ENCODE results near the gene TNFRSF21.
"Not testable (repeated sequence)": the region's sequence is repeated elsewhere in the genome, so short reads cannot be mapped to it uniquely, and the experiment has no call there.

The TNFRSF21 gene

GRCh38 chr6:47337519-47337918 lies 27.8 kb upstream of the TNFRSF21 start:
- no peaks in the 10 kb centered on the region for H3K4me1 ChIP-seq (ENCODE audit: insufficient read depth, low read length)
- no peak overlapping the region for H3K9ac ChIP-seq (ENCODE audit: low read depth, low read length)
- no peaks in the 10 kb centered on the region for H3K9me3 ChIP-seq (ENCODE audit: control insufficient read depth, insufficient read depth, low read length)
- no peaks in the 10 kb centered on the region for H3K36me3 ChIP-seq (ENCODE audit: insufficient read depth, low read length)

GRCh38 chr6:47336334-47336733 lies 26.6 kb upstream of the TNFRSF21 start:
- no peaks in the 10 kb centered on the region for H3K36me3 ChIP-seq (ENCODE audit: insufficient read depth, low read length)
- H3K4me1 ChIP-seq (ENCODE audit: insufficient read depth, low read length): no peaks in the 10 kb centered on the region
- H3K9me3 ChIP-seq (ENCODE audit: control insufficient read depth, insufficient read depth, low read length): no peaks in the 10 kb centered on the region
- no peak overlapping the region for H3K9ac ChIP-seq (ENCODE audit: low read depth, low read length)

GRCh38 chr6:47335466-47335865 lies 25.8 kb upstream of the TNFRSF21 start:
- no peaks in the 10 kb centered on the region for H3K36me3 ChIP-seq (ENCODE audit: insufficient read depth, low read length)
- H3K9ac ChIP-seq (ENCODE audit: low read depth, low read length): no peak overlapping the region
- no peaks in the 10 kb centered on the region for H3K4me1 ChIP-seq (ENCODE audit: insufficient read depth, low read length)
- H3K9me3 ChIP-seq (ENCODE audit: control insufficient read depth, insufficient read depth, low read length): no peaks in the 10 kb centered on the region

GRCh38 chr6:47334334-47334733 lies 24.6 kb upstream of the TNFRSF21 start:
- Histone ChIP-seq H3K36me3 (ENCODE audit: insufficient read depth, low read length) (no peaks in the 10 kb centered on the region), H3K4me1 (ENCODE audit: insufficient read depth, low read length) (no peaks in the 10 kb centered on the region), H3K9ac (ENCODE audit: low read depth, low read length) (no peak overlapping the region), H3K9me3 (ENCODE audit: control insufficient read depth, insufficient read depth, low read length) (no peaks in the 10 kb centered on the region)

- H3K9me3 ChIP-seq (ENCODE audit: control insufficient read depth, insufficient read depth, low read length); H3K9ac ChIP-seq (ENCODE audit: low read depth, low read length); H3K36me3 ChIP-seq (ENCODE audit: insufficient read depth, low read length); H3K4me1 ChIP-seq (ENCODE audit: insufficient read depth, low read length): not testable (repeated sequence)
Observed at GRCh38 chr6:47328606-47329005, 18.9 kb upstream of the TNFRSF21 start.

DNA sequence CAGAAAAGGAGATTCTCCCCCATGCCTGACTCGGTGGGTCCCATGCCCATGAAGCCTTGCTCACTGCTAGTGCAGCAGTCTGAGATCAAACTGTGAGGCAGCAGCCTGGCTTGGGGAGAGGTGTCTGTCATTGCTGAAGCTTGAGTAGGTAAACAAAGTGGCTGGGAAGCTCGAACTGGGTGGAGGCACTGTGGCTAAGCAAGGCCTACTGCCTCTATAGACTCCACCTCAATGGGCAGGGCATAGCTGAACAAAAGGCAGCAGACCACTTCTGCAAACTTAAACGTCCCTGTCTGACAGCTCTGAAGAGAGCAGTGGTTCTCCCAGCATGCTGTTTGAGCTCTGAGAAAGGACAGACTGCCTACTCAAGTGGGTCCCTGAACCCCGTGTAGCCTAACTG lies 18.4 kb upstream of the TNFRSF21 start:
- not testable (repeated sequence) for H3K36me3 ChIP-seq (ENCODE audit: insufficient read depth, low read length); H3K9me3 ChIP-seq (ENCODE audit: control insufficient read depth, insufficient read depth, low read length); H3K4me1 ChIP-seq (ENCODE audit: insufficient read depth, low read length); H3K9ac ChIP-seq (ENCODE audit: low read depth, low read length)

DNA sequence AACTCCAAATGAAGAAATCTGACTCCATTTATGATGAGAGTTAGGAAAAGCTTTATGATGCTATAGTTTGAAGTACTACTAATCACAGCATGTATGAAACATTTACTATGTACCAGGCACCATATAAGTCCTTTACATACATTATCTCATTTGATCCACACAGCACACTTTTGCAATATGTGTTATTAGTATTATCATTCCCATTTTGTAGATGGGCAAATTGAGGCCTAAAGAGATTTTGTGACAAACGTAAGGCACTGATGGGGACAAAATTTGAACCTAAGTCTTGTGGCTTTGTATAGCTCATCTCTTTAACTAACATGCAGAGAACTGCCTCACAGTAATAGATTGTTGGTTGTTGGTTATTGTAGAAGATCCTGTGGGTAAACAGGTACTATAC lies 14.2 kb upstream of the TNFRSF21 start:
- no peaks in the 10 kb centered on the region for H3K4me1 ChIP-seq (ENCODE audit: insufficient read depth, low read length)
- H3K9me3 ChIP-seq (ENCODE audit: control insufficient read depth, insufficient read depth, low read length): no peaks in the 10 kb centered on the region; the same call in 1 of the 2 replicates
- no peak overlapping the region for H3K9ac ChIP-seq (ENCODE audit: low read depth, low read length)
- H3K36me3 ChIP-seq (ENCODE audit: insufficient read depth, low read length): no peaks in the 10 kb centered on the region

- Histone ChIP-seq H3K4me1 (ENCODE audit: insufficient read depth, low read length) (no peaks in the 10 kb centered on the region), H3K36me3 (ENCODE audit: insufficient read depth, low read length) (no peaks in the 10 kb centered on the region), H3K9ac (ENCODE audit: low read depth, low read length) (no peak overlapping the region), H3K9me3 (ENCODE audit: control insufficient read depth, insufficient read depth, low read length) (no peaks in the 10 kb centered on the region; the same call in 1 of the 2 replicates)
Observed at GRCh38 chr6:47323321-47323720, 13.6 kb upstream of the TNFRSF21 start.

- Histone ChIP-seq H3K9me3 (ENCODE audit: control insufficient read depth, insufficient read depth, low read length) (no peaks in the 10 kb centered on the region), H3K36me3 (ENCODE audit: insufficient read depth, low read length) (no peaks in the 10 kb centered on the region), H3K9ac (ENCODE audit: low read depth, low read length) (no peak overlapping the region), H3K4me1 (ENCODE audit: insufficient read depth, low read length) (no peaks in the 10 kb centered on the region)
Observed at GRCh38 chr6:47321577-47321976, 11.9 kb upstream of the TNFRSF21 start.

GRCh38 chr6:47319867-47320266 lies 10.2 kb upstream of the TNFRSF21 start:
- Histone ChIP-seq H3K9ac (ENCODE audit: low read depth, low read length) (no peak overlapping the region), H3K36me3 (ENCODE audit: insufficient read depth, low read length) (no peaks in the 10 kb centered on the region), H3K9me3 (ENCODE audit: control insufficient read depth, insufficient read depth, low read length) (no peaks in the 10 kb centered on the region), H3K4me1 (ENCODE audit: insufficient read depth, low read length) (no peaks in the 10 kb centered on the region)

- H3K9me3 ChIP-seq (ENCODE audit: control insufficient read depth, insufficient read depth, low read length): no peaks in the 10 kb centered on the region
- no peaks in the 10 kb centered on the region for H3K4me1 ChIP-seq (ENCODE audit: insufficient read depth, low read length)
- H3K36me3 ChIP-seq (ENCODE audit: insufficient read depth, low read length): no peaks in the 10 kb centered on the region
- H3K9ac ChIP-seq (ENCODE audit: low read depth, low read length): no peak overlapping the region
Observed at GRCh38 chr6:47319382-47319781, 9.7 kb upstream of the TNFRSF21 start.

- no peak overlapping the region for H3K9ac ChIP-seq (ENCODE audit: low read depth, low read length)
- no peaks in the 10 kb centered on the region for H3K4me1 ChIP-seq (ENCODE audit: insufficient read depth, low read length)
- H3K9me3 ChIP-seq (ENCODE audit: control insufficient read depth, insufficient read depth, low read length): no peaks in the 10 kb centered on the region
- no peaks in the 10 kb centered on the region for H3K36me3 ChIP-seq (ENCODE audit: insufficient read depth, low read length)
Observed at GRCh38 chr6:47318236-47318989, 8.7 kb upstream of the TNFRSF21 start.

DNA sequence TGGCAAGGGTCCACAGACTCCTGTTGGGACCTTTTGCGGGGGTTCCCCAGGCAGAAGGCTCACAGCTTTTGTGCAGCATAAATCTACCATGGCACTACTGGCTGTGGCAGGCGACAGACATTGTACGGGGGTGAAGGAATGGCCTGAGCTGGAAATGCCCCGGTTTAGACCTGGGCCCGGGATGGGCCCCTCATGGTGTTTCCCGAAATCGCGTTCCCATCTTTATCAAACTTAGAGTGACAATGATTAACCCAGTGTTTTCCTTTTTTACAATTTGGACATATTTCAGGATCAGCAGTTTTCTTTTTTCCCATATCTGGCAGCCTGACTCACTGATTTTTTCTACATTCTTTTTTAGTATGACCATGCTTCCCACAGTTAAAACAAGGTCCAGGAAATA lies 5.5 kb upstream of the TNFRSF21 start:
- not testable (repeated sequence) for H3K9me3 ChIP-seq (ENCODE audit: control insufficient read depth, insufficient read depth, low read length); H3K4me1 ChIP-seq (ENCODE audit: insufficient read depth, low read length); H3K36me3 ChIP-seq (ENCODE audit: insufficient read depth, low read length); H3K9ac ChIP-seq (ENCODE audit: low read depth, low read length)

- Histone ChIP-seq H3K9ac (ENCODE audit: low read depth, low read length) (peak overlapping the region; percentile 52; the same call in 1 of the 2 replicates), H3K4me1 (ENCODE audit: insufficient read depth, low read length) (peaks cover 15% of the 10 kb centered on the region), H3K36me3 (ENCODE audit: insufficient read depth, low read length) (no peaks in the 10 kb centered on the region), H3K9me3 (ENCODE audit: control insufficient read depth, insufficient read depth, low read length) (no peaks in the 10 kb centered on the region)
Observed at GRCh38 chr6:47310131-47310480, 401 bp upstream of the TNFRSF21 start.

- H3K9ac ChIP-seq (ENCODE audit: low read depth, low read length): peak overlapping the region; percentile 88
- peaks cover 19% of the 10 kb centered on the region for H3K4me1 ChIP-seq (ENCODE audit: insufficient read depth, low read length)
- no peaks in the 10 kb centered on the region for H3K36me3 ChIP-seq (ENCODE audit: insufficient read depth, low read length)
- no peaks in the 10 kb centered on the region for H3K9me3 ChIP-seq (ENCODE audit: control insufficient read depth, insufficient read depth, low read length)
Observed at GRCh38 chr6:47308552-47309290, 984 bp downstream of the TNFRSF21 start.

Measured in ES-I3 (cell line).